ENCODE results near the gene ITGA2B. TPM values are rescaled to one million over a fixed set of nuclear protein-coding genes. Genes with fewer than 3 reads are reported as not detected.
A peak's percentile ranks its signal among the peaks of the same experiment; 100 is the strongest.

The ITGA2B gene
- total and polyA plus RNA-seq, 2 of the 13 experiments (the other 11 are each of a cell fraction or from before 2014, with no cell fraction given) = 0.38 to 1.1 TPM

DNA sequence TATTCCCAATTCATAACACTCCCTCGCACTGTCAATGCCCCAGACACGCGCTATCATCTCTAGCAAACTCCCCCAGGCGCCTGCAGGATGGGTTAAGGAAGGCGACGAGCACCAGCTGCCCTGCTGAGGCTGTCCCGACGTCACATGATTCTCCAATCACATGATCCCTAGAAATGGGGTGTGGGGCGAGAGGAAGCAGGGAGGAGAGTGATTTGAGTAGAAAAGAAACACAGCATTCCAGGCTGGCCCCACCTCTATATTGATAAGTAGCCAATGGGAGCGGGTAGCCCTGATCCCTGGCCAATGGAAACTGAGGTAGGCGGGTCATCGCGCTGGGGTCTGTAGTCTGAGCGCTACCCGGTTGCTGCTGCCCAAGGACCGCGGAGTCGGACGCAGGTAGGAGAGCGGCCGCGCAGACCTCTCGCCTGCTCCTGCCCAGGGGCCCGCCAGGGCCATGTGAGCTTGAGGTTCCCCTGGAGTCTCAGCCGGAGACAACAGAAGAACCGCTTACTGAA lies 44.5 kb downstream of the ITGA2B start, which contains the start of gene GRN (continued):
- TF ChIP-seq MBD4 (IDR thresholded peaks at IDR 0.05; ENCODE audit: borderline replicate concordance, low read length) (no peak), ZNF24 (IDR thresholded peaks at IDR 0.05) (no peak), ZNF205 (CRISPR knock-in tag; IDR thresholded peaks at IDR 0.05) (no peak), SMYD3 (CRISPR knock-in tag; IDR thresholded peaks at IDR 0.05) (no peak; the same call in 1 of the 2 replicates), ZFP90 (CRISPR knock-in tag; IDR thresholded peaks at IDR 0.05; ENCODE audit: borderline replicate concordance) (0 out of 2 replicates have a peak, but pooled peaks have one; percentile 64), ZKSCAN1 (IDR thresholded peaks at IDR 0.05; ENCODE audit: low read length) (no peak), ZSCAN9 (CRISPR knock-in tag; IDR thresholded peaks at IDR 0.05; ENCODE audit: borderline replicate concordance) (no peak; the same call in 1 of the 2 replicates), MED8 (CRISPR knock-in tag; IDR thresholded peaks at IDR 0.05; ENCODE audit: insufficient replicate concordance) (no peak), ATF7 (IDR thresholded peaks at IDR 0.05) (no peak), ATF7 (CRISPR knock-in tag; IDR thresholded peaks at IDR 0.05) (0 out of 2 replicates have a peak, but pooled peaks have one; percentile 15), TOPORS (CRISPR knock-in tag; IDR thresholded peaks at IDR 0.05) (no peak), ZNF782 (CRISPR knock-in tag; IDR thresholded peaks at IDR 0.05; ENCODE audit: borderline replicate concordance) (no peak), ZFP1 (CRISPR knock-in tag; IDR thresholded peaks at IDR 0.05) (0 out of 2 replicates have a peak, but pooled peaks have one; percentile 75)
- TF ChIP-seq, protein P1, sequence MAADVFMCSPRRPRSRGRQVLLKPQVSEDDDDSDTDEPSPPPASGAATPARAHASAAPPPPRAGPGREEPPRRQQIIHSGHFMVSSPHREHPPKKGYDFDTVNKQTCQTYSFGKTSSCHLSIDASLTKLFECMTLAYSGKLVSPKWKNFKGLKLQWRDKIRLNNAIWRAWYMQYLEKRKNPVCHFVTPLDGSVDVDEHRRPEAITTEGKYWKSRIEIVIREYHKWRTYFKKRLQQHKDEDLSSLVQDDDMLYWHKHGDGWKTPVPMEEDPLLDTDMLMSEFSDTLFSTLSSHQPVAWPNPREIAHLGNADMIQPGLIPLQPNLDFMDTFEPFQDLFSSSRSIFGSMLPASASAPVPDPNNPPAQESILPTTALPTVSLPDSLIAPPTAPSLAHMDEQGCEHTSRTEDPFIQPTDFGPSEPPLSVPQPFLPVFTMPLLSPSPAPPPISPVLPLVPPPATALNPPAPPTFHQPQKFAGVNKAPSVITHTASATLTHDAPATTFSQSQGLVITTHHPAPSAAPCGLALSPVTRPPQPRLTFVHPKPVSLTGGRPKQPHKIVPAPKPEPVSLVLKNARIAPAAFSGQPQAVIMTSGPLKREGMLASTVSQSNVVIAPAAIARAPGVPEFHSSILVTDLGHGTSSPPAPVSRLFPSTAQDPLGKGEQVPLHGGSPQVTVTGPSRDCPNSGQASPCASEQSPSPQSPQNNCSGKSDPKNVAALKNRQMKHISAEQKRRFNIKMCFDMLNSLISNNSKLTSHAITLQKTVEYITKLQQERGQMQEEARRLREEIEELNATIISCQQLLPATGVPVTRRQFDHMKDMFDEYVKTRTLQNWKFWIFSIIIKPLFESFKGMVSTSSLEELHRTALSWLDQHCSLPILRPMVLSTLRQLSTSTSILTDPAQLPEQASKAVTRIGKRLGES (CRISPR knock-in tag; IDR thresholded peaks at IDR 0.05; ENCODE audit: borderline replicate concordance) = no peak
- TF ChIP-seq, protein P2, sequence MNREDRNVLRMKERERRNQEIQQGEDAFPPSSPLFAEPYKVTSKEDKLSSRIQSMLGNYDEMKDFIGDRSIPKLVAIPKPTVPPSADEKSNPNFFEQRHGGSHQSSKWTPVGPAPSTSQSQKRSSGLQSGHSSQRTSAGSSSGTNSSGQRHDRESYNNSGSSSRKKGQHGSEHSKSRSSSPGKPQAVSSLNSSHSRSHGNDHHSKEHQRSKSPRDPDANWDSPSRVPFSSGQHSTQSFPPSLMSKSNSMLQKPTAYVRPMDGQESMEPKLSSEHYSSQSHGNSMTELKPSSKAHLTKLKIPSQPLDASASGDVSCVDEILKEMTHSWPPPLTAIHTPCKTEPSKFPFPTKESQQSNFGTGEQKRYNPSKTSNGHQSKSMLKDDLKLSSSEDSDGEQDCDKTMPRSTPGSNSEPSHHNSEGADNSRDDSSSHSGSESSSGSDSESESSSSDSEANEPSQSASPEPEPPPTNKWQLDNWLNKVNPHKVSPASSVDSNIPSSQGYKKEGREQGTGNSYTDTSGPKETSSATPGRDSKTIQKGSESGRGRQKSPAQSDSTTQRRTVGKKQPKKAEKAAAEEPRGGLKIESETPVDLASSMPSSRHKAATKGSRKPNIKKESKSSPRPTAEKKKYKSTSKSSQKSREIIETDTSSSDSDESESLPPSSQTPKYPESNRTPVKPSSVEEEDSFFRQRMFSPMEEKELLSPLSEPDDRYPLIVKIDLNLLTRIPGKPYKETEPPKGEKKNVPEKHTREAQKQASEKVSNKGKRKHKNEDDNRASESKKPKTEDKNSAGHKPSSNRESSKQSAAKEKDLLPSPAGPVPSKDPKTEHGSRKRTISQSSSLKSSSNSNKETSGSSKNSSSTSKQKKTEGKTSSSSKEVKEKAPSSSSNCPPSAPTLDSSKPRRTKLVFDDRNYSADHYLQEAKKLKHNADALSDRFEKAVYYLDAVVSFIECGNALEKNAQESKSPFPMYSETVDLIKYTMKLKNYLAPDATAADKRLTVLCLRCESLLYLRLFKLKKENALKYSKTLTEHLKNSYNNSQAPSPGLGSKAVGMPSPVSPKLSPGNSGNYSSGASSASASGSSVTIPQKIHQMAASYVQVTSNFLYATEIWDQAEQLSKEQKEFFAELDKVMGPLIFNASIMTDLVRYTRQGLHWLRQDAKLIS (CRISPR knock-in tag; IDR thresholded peaks at IDR 0.05) = no peak
- TF ChIP-seq, protein P3, sequence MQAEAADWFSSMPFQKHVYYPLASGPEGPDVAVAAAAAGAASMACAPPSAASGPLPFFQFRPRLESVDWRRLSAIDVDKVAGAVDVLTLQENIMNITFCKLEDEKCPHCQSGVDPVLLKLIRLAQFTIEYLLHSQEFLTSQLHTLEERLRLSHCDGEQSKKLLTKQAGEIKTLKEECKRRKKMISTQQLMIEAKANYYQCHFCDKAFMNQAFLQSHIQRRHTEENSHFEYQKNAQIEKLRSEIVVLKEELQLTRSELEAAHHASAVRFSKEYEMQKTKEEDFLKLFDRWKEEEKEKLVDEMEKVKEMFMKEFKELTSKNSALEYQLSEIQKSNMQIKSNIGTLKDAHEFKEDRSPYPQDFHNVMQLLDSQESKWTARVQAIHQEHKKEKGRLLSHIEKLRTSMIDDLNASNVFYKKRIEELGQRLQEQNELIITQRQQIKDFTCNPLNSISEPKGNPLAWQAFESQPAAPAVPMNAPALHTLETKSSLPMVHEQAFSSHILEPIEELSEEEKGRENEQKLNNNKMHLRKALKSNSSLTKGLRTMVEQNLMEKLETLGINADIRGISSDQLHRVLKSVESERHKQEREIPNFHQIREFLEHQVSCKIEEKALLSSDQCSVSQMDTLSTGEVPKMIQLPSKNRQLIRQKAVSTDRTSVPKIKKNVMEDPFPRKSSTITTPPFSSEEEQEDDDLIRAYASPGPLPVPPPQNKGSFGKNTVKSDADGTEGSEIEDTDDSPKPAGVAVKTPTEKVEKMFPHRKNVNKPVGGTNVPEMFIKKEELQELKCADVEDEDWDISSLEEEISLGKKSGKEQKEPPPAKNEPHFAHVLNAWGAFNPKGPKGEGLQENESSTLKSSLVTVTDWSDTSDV (CRISPR knock-in tag; IDR thresholded peaks at IDR 0.05) = no peak
- TF ChIP-seq, protein P4, sequence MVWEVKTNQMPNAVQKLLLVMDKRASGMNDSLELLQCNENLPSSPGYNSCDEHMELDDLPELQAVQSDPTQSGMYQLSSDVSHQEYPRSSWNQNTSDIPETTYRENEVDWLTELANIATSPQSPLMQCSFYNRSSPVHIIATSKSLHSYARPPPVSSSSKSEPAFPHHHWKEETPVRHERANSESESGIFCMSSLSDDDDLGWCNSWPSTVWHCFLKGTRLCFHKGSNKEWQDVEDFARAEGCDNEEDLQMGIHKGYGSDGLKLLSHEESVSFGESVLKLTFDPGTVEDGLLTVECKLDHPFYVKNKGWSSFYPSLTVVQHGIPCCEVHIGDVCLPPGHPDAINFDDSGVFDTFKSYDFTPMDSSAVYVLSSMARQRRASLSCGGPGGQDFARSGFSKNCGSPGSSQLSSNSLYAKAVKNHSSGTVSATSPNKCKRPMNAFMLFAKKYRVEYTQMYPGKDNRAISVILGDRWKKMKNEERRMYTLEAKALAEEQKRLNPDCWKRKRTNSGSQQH (CRISPR knock-in tag; IDR thresholded peaks at IDR 0.05; ENCODE audit: low read depth) = peak; percentile 69; the same call in 1 of the 2 replicates
